Stomach (tissue), 9 donors: ENCODE measurements around the gene FLYWCH2. TPM values are rescaled to one million over a fixed set of nuclear protein-coding genes. Genes with fewer than 3 reads are reported as not detected.
"Not testable (repeated sequence)": the region's sequence is repeated elsewhere in the genome, so short reads cannot be mapped to it uniquely, and the experiment has no call there.

Experiments
- DNase-seq, 2 donors: peaks; one replicate each; pipeline versions ENCODE4 v3.0.0 to v3.0.0-alpha.2; 2013 to 2019
- H3K27ac ChIP-seq, 5 donors: fragments of 200-600 bp in 4 of 5; sonication (generic) in 4 of 5; one replicate each; pipeline ENCODE4 v1.5.1; 2013 to 2019; ENCODE audit warnings: mild to moderate bottlenecking in 1 of 5, moderate library complexity in 1 of 5
- H3K27me3 ChIP-seq, 3 donors: fragments of 200-600 bp; sonication (generic); one replicate each; pipeline ENCODE4 v1.5.1; 2017 to 2019; ENCODE audit warnings: mixed run types in 1 of 3
- H3K36me3 ChIP-seq, 4 donors: fragments of 200-600 bp; sonication (generic); 1 replicate in 3 of 4; 2 replicates in 1 of 4; pipeline ENCODE4 v1.5.1; 2016 to 2019
- H3K4me1 ChIP-seq, 4 donors: fragments of 200-600 bp; sonication (generic); one replicate each; pipeline ENCODE4 v1.5.1; 2016 to 2019
- H3K4me3 ChIP-seq, 4 donors: fragments of 200-600 bp; sonication (generic) in 3 of 4; one replicate each; pipeline ENCODE4 v1.5.1; 2016 to 2019; ENCODE audit warnings: mild to moderate bottlenecking in 1 of 4
- H3K9me3 ChIP-seq, 4 donors: fragments of 200-600 bp; sonication (generic); one replicate each; pipeline ENCODE4 v1.5.1; 2016 to 2019
- EP300 ChIP-seq: sonication (generic); formaldehyde crosslinking; IDR thresholded peaks from one replicate; pipeline ENCODE4 v1.6.1; 2017; ENCODE audit warnings: antibody characterized with exemption
- POLR2A ChIP-seq, 4 donors: fragments of 450-650 bp; IDR thresholded peaks; one replicate each; pipeline ENCODE4 v1.6.1; 2016; ENCODE audit warnings: antibody characterized with exemption in 4 of 4, control low read depth in 2 of 4, mild to moderate bottlenecking in 1 of 4, moderate library complexity in 1 of 4
- POLR2AphosphoS5 ChIP-seq, 3 donors: sonication (generic); formaldehyde crosslinking; IDR thresholded peaks; one replicate each; pipeline ENCODE4 v1.6.1; 2016; ENCODE audit warnings: antibody characterized with exemption in 3 of 3
- whole genome bisulfite sequencing, 5 donors: extraction: QIAGEN DNeasy Blood & Tissue Kit in 3 of 5; methylation state at CpG; one replicate each; pipeline versions ENCODE4 v1.1.5 to v1.1.7; 2013 to 2018; 5-methylcytosine and 5-hydroxymethylcytosine counted together
- intact Hi-C: fragments of 100-400 bp; cut with DNase I; formaldehyde crosslinking; loops from one replicate; pipeline ENCODE4 v1.15.1; 2023; ENCODE audit warnings: low total_unique reads
- polyA plus RNA-seq, 3 donors: library from polyadenylated mRNA; stranded (reverse); fragments of 200-250 nt; gene quantifications; one replicate each; pipeline ENCODE4 v1.2.3, GENCODE V29; 2013
- total RNA-seq, 5 donors: library from RNA; depleted of rRNA; stranded (reverse); fragments of >200 nt; gene quantifications; one replicate each; pipeline versions ENCODE4 v1.1.0 to v1.2.3, GENCODE V29; 2014 to 2016
- TF ChIP-seq, protein P1 (sequence below), 7 experiments: fragments of 450-650 bp in 4 of 7; fragments of 200-600 bp in 3 of 7; sonication (generic) in 3 of 7; IDR thresholded peaks; one replicate each; pipeline ENCODE4 v1.5.1; 2016 to 2019; ENCODE audit warnings: antibody characterized with exemption in 7 of 7, control low read depth in 2 of 7, mild to moderate bottlenecking in 1 of 7
- donor health status: healthy with polysubstance abuse.
- donor health status: Bipolar disorder and iron deficiency.
- donor health status: healthy.

The FLYWCH2 gene
- total and polyA plus RNA-seq, 8 donors: 19.6 to 76.4 (median 41.2) TPM

GRCh38 chr16:2938206-2938605 lies 55.2 kb downstream of the FLYWCH2 start:
- WGBS, 5 donors: 91 to 97% (median 96%) methylated on average over 10 to 12 of the region's 12 CpGs
- no peaks in the 10 kb centered on the region for H3K4me1 ChIP-seq
- H3K36me3 ChIP-seq: peaks cover 70 to 100% (median 99%) of the 10 kb centered on the region in 4 donors

DNA sequence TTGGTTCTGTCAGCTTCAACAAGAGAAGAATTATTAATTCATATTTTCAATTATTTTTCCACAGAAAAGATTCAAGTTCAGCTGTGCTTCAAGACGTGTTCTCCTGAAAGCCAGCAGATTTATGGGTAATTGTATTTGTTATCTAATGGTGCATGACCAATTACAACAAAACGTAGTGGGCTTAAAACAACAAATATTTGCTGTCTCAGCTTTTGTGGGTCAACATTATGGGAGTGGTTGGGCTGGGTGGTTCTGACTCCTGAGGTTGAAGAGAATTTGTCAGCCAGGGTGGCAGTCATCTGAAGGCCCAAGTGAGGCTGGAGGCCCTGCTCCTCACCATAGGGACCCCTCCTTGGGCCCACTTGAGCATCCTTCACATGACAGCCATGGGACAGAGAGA lies 57.0 kb downstream of the FLYWCH2 start:
- DNase-seq: no peak
- Histone ChIP-seq H3K9me3 (no peaks in the 10 kb centered on the region), H3K27ac (no peak overlapping the region), H3K36me3 (peaks cover 57 to 99% (median 96%) of the 10 kb centered on the region in 4 donors), H3K4me1 (no peaks in the 10 kb centered on the region), H3K4me3 (no peak overlapping the region), H3K27me3 (no peaks in the 10 kb centered on the region)
- intact Hi-C loops: no loop called here
- WGBS, 5 donors: 57 to 69% (median 63%) methylated on average over 2 of the region's 2 CpGs
- TF ChIP-seq POLR2AphosphoS5 (IDR thresholded peaks at IDR 0.05): no peak
- TF ChIP-seq EP300: no peak
- TF ChIP-seq, protein P1, sequence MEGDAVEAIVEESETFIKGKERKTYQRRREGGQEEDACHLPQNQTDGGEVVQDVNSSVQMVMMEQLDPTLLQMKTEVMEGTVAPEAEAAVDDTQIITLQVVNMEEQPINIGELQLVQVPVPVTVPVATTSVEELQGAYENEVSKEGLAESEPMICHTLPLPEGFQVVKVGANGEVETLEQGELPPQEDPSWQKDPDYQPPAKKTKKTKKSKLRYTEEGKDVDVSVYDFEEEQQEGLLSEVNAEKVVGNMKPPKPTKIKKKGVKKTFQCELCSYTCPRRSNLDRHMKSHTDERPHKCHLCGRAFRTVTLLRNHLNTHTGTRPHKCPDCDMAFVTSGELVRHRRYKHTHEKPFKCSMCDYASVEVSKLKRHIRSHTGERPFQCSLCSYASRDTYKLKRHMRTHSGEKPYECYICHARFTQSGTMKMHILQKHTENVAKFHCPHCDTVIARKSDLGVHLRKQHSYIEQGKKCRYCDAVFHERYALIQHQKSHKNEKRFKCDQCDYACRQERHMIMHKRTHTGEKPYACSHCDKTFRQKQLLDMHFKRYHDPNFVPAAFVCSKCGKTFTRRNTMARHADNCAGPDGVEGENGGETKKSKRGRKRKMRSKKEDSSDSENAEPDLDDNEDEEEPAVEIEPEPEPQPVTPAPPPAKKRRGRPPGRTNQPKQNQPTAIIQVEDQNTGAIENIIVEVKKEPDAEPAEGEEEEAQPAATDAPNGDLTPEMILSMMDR (IDR thresholded peaks at IDR 0.05): no peak
- TF ChIP-seq POLR2A (IDR thresholded peaks at IDR 0.05): no peak

More at GRCh38 chr16:2938206-2938605, 55.2 kb downstream of the FLYWCH2 start:
- TF ChIP-seq, protein P1 (IDR thresholded peaks at IDR 0.05): no peak
- no peak for TF ChIP-seq POLR2A (IDR thresholded peaks at IDR 0.05)
- TF ChIP-seq EP300: no peak
- TF ChIP-seq POLR2AphosphoS5 (IDR thresholded peaks at IDR 0.05): no peak
- H3K27me3 ChIP-seq: no peaks in the 10 kb centered on the region
- no peak for DNase-seq
- H3K9me3 ChIP-seq: no peaks in the 10 kb centered on the region
- intact Hi-C loops: no loop called here
- no peak overlapping the region for H3K27ac ChIP-seq
- H3K4me3 ChIP-seq: no peak overlapping the region

DNA sequence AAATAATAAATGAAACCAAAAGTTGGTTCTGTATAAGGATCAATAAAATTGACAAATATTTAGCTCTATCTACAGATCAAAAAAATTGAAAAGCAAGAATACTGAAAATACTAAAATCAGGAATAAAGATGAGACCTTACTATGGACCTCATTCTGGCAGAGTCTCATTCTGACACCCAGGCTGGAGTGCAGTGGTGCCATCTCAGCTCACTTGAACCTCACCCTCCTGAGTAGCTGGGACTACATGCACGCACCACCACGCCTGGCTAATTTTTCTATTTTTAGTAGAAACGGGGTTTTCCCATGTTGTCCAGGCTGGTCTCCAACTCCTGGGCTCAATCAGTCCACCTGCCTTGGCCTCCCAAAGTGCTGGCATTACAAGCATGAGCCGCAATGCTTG lies 59.0 kb downstream of the FLYWCH2 start:
- 81 to 94% (median 87%) methylated on average over 4 of the region's 4 CpGs for WGBS, 5 donors
- Histone ChIP-seq H3K4me3 (no peak overlapping the region), H3K27me3 (no peaks in the 10 kb centered on the region), H3K27ac (no peak overlapping the region), H3K36me3 (peaks cover 46 to 88% (median 84%) of the 10 kb centered on the region in 4 donors), H3K9me3 (no peaks in the 10 kb centered on the region), H3K4me1 (no peaks in the 10 kb centered on the region)
- TF ChIP-seq POLR2AphosphoS5 (IDR thresholded peaks at IDR 0.05) (no peak), POLR2A (IDR thresholded peaks at IDR 0.05) (no peak), EP300 (no peak)
- TF ChIP-seq, protein P1 (IDR thresholded peaks at IDR 0.05): no peak
- intact Hi-C loops: no loop called here
- no peak for DNase-seq

DNA sequence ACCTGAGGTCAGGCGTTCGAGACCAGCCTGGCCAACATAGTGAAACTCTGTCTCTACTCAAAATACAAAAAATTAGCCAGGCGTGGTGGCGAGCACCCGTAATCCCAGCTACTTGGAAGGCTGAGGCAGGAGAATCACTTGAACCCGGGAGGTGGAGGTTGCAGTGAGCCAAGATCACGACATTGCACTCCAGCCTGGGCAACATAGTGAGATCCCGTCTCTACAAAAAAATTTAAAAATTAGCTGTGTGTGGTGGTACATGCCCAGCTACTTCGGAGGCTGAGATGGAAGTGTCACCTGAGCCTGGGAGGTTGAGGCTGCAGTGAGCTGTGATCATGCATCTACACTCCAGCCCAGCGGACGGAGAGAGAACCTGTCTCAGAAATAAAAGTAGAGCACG lies 60.7 kb downstream of the FLYWCH2 start:
- H3K4me3 ChIP-seq, intact Hi-C loops, DNase-seq, H3K9me3 ChIP-seq, H3K27me3 ChIP-seq, H3K4me1 ChIP-seq, H3K27ac ChIP-seq: not testable (repeated sequence)
- H3K36me3 ChIP-seq: peaks cover 31 to 78% (median 76%) of the 10 kb centered on the region in 4 donors
- 77 to 94% (median 87%) methylated on average over 11 to 12 of the region's 12 CpGs for WGBS, 5 donors

DNA sequence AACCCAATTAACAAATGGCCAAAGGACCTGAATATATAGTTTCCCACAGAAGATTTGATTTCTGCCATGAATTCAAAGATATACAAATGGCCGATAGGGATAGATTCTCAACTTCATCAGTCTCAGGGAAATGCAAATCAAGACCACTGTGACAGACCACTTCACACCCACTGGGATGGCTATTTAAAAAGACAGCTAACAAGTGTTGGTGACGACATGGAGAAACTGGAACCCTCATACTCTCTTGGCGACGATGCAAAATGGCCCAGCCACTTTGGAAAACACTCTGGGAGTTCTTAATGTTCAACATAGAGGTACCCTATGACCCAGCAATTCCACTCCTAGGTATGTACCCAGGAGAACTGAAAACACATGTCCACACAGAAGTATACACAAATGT lies 63.6 kb downstream of the FLYWCH2 start:
- WGBS, 5 donors: 94 to 99% (median 97%) methylated on average over 4 of the region's 4 CpGs
- TF ChIP-seq EP300 (no peak), POLR2A (IDR thresholded peaks at IDR 0.05) (no peak), POLR2AphosphoS5 (IDR thresholded peaks at IDR 0.05) (no peak)
- TF ChIP-seq, protein P1 (IDR thresholded peaks at IDR 0.05): no peak
- DNase-seq: no peak
- Histone ChIP-seq H3K9me3 (no peaks in the 10 kb centered on the region), H3K27ac (no peak overlapping the region), H3K4me1 (no peaks in the 10 kb centered on the region), H3K36me3 (peaks cover 7 to 69% (median 64%) of the 10 kb centered on the region in 4 donors), H3K4me3 (no peak overlapping the region), H3K27me3 (no peaks in the 10 kb centered on the region)
- intact Hi-C loops: no loop called here
